Measurements from ENCODE around the gene TAS2R30.
"Not testable (repeated sequence)": the region's sequence is repeated elsewhere in the genome, so short reads cannot be mapped to it uniquely, and the experiment has no call there.

Gene TAS2R30

GRCh38 chr12:11130382-11130781, 4.1 kb downstream of the TAS2R30 start:
- no peak overlapping the region for H4K8ac ChIP-seq (ENCODE audit: low read depth, low read length)
- no peak overlapping the region for H3K27ac ChIP-seq (ENCODE audit: low read depth, low read length)
- H2BK5ac ChIP-seq (ENCODE audit: low read length), result no peak overlapping the region
- H3K79me1 ChIP-seq (ENCODE audit: low read length), result peaks cover 13% of the 10 kb centered on the region
- no CpG with 5 or more reads among the region's 3 CpGs for WGBS (ENCODE audit: extremely low coverage, insufficient coverage, low lambda C conversion rate)
- H3K23ac ChIP-seq (ENCODE audit: low read length), result no peak overlapping the region
- no peaks in the 10 kb centered on the region for H3K4me1 ChIP-seq (ENCODE audit: control insufficient read depth, low read depth, low read length)
- H4K5ac ChIP-seq (ENCODE audit: low read length), result no peak overlapping the region
- H3K4ac ChIP-seq (ENCODE audit: low read depth, low read length), result no peak overlapping the region
- peaks cover 17% of the 10 kb centered on the region for H3K79me2 ChIP-seq (ENCODE audit: control insufficient read depth, insufficient read depth, low read length)
- no peak overlapping the region for H3K4me2 ChIP-seq (ENCODE audit: low read length)
- H2BK120ac ChIP-seq (ENCODE audit: low read depth, low read length), result no peak overlapping the region
- no peak overlapping the region for H2AK5ac ChIP-seq (ENCODE audit: low read length)
- no peak overlapping the region for H3K56ac ChIP-seq (ENCODE audit: low read length)
- H3K4me3 ChIP-seq (ENCODE audit: low read length), result no peak overlapping the region
- H3K18ac ChIP-seq (ENCODE audit: low read length), result no peak overlapping the region
- no peaks in the 10 kb centered on the region for H3K27me3 ChIP-seq (ENCODE audit: insufficient read depth, low read length, poor library complexity)
- no peaks in the 10 kb centered on the region for H3K36me3 ChIP-seq (ENCODE audit: control insufficient read depth, insufficient read depth, low read length)
- no peak for DNase-seq
- H3K9ac ChIP-seq (ENCODE audit: low read length), result no peak overlapping the region
- H2BK15ac ChIP-seq (replicated peaks; ENCODE audit: low read depth), result no peak overlapping the region

DNA sequence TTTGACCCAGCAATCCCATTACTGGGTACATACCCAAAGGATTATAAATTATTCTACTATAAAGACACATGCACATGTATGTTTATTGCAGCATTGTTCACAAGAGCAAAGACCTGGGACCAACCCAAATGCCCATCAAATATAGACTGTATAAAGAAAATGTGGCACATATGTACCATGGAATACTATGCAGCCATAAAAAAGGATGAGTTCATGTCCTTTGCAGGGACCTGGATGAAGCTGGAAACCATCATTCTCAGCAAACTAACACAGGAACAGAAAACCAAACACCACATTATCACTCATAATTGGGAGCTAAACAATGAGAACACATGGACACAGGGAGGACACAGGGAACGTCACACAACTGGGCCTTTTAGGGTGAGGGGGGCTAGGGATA, 20.3 kb downstream of the TAS2R30 start:
- H3K4ac ChIP-seq (ENCODE audit: low read depth, low read length); H3K4me2 ChIP-seq (ENCODE audit: low read length); H3K18ac ChIP-seq (ENCODE audit: low read length); H3K27me3 ChIP-seq (ENCODE audit: insufficient read depth, low read length, poor library complexity); H3K79me1 ChIP-seq (ENCODE audit: low read length); H2BK120ac ChIP-seq (ENCODE audit: low read depth, low read length); H3K9ac ChIP-seq (ENCODE audit: low read length); H2BK15ac ChIP-seq (replicated peaks; ENCODE audit: low read depth); H3K4me3 ChIP-seq (ENCODE audit: low read length); H3K27ac ChIP-seq (ENCODE audit: low read depth, low read length); H2AK5ac ChIP-seq (ENCODE audit: low read length); H3K4me1 ChIP-seq (ENCODE audit: control insufficient read depth, low read depth, low read length); H3K23ac ChIP-seq (ENCODE audit: low read length); H4K8ac ChIP-seq (ENCODE audit: low read depth, low read length); H2BK5ac ChIP-seq (ENCODE audit: low read length); H3K56ac ChIP-seq (ENCODE audit: low read length); H4K5ac ChIP-seq (ENCODE audit: low read length); DNase-seq; H3K36me3 ChIP-seq (ENCODE audit: control insufficient read depth, insufficient read depth, low read length): not testable (repeated sequence)
- no CpG with 5 or more reads among the region's 1 CpG for WGBS (ENCODE audit: extremely low coverage, insufficient coverage, low lambda C conversion rate)
- peaks cover 24% of the 10 kb centered on the region for H3K79me2 ChIP-seq (ENCODE audit: control insufficient read depth, insufficient read depth, low read length)

GRCh38 chr12:11111213-11111612, 23.2 kb downstream of the TAS2R30 start:
- not testable (repeated sequence) for H3K36me3 ChIP-seq (ENCODE audit: control insufficient read depth, insufficient read depth, low read length); H2BK15ac ChIP-seq (replicated peaks; ENCODE audit: low read depth); H3K27ac ChIP-seq (ENCODE audit: low read depth, low read length); H3K4ac ChIP-seq (ENCODE audit: low read depth, low read length); H2BK5ac ChIP-seq (ENCODE audit: low read length); H3K9ac ChIP-seq (ENCODE audit: low read length); H3K4me2 ChIP-seq (ENCODE audit: low read length); H3K27me3 ChIP-seq (ENCODE audit: insufficient read depth, low read length, poor library complexity); H3K18ac ChIP-seq (ENCODE audit: low read length); H2BK120ac ChIP-seq (ENCODE audit: low read depth, low read length); H3K79me1 ChIP-seq (ENCODE audit: low read length); H4K8ac ChIP-seq (ENCODE audit: low read depth, low read length); H4K5ac ChIP-seq (ENCODE audit: low read length); H3K4me1 ChIP-seq (ENCODE audit: control insufficient read depth, low read depth, low read length); DNase-seq; H3K56ac ChIP-seq (ENCODE audit: low read length); H3K4me3 ChIP-seq (ENCODE audit: low read length); H2AK5ac ChIP-seq (ENCODE audit: low read length); H3K23ac ChIP-seq (ENCODE audit: low read length)
- WGBS (ENCODE audit: extremely low coverage, insufficient coverage, low lambda C conversion rate), result no CpG with 5 or more reads among the region's 1 CpG
- H3K79me2 ChIP-seq (ENCODE audit: control insufficient read depth, insufficient read depth, low read length), result peaks cover 29% of the 10 kb centered on the region

DNA sequence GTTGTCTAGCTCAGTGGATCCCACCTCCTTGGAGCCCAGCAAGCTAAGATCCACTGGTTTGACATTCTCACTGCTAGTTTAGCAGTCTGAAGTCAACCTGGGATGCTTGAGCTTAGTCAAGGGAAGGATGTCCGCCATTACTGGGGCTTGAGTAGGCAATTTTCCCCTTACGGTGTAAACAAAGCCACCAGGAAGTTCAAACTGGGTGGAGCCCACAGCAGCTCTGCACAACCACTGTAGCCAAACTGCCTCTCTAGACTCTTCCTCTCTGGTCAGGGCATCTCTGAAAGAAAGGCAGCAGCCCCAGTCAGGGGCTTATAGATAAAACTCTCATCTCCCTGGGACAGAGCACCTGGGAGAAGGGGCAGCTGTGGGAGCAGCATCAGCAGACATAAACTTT, 25.6 kb downstream of the TAS2R30 start:
- peaks cover 8% of the 10 kb centered on the region for H3K79me1 ChIP-seq (ENCODE audit: low read length)
- H3K4me1 ChIP-seq (ENCODE audit: control insufficient read depth, low read depth, low read length), result no peaks in the 10 kb centered on the region
- no peak overlapping the region for H2AK5ac ChIP-seq (ENCODE audit: low read length)
- peaks cover 22% of the 10 kb centered on the region for H3K79me2 ChIP-seq (ENCODE audit: control insufficient read depth, insufficient read depth, low read length)
- WGBS (ENCODE audit: extremely low coverage, insufficient coverage, low lambda C conversion rate), result no CpG with 5 or more reads among the region's 2 CpGs
- H2BK120ac ChIP-seq (ENCODE audit: low read depth, low read length), result no peak overlapping the region
- H4K5ac ChIP-seq (ENCODE audit: low read length), result no peak overlapping the region
- no peak for DNase-seq
- H4K8ac ChIP-seq (ENCODE audit: low read depth, low read length), result no peak overlapping the region
- no peak overlapping the region for H3K4me2 ChIP-seq (ENCODE audit: low read length)
- H3K36me3 ChIP-seq (ENCODE audit: control insufficient read depth, insufficient read depth, low read length), result no peaks in the 10 kb centered on the region
- H2BK15ac ChIP-seq (replicated peaks; ENCODE audit: low read depth), result no peak overlapping the region
- no peaks in the 10 kb centered on the region for H3K27me3 ChIP-seq (ENCODE audit: insufficient read depth, low read length, poor library complexity)
- H3K18ac ChIP-seq (ENCODE audit: low read length), result no peak overlapping the region
- no peak overlapping the region for H2BK5ac ChIP-seq (ENCODE audit: low read length)
- H3K23ac ChIP-seq (ENCODE audit: low read length), result no peak overlapping the region
- no peak overlapping the region for H3K56ac ChIP-seq (ENCODE audit: low read length)
- no peak overlapping the region for H3K4ac ChIP-seq (ENCODE audit: low read depth, low read length)
- no peak overlapping the region for H3K9ac ChIP-seq (ENCODE audit: low read length)
- H3K27ac ChIP-seq (ENCODE audit: low read depth, low read length), result no peak overlapping the region
- no peak overlapping the region for H3K4me3 ChIP-seq (ENCODE audit: low read length)

- Histone ChIP-seq H2BK120ac (ENCODE audit: low read depth, low read length) (no peak overlapping the region), H2BK5ac (ENCODE audit: low read length) (no peak overlapping the region), H2AK5ac (ENCODE audit: low read length) (no peak overlapping the region), H3K18ac (ENCODE audit: low read length) (no peak overlapping the region), H3K4ac (ENCODE audit: low read depth, low read length) (no peak overlapping the region), H3K79me1 (ENCODE audit: low read length) (peaks cover 8% of the 10 kb centered on the region), H3K23ac (ENCODE audit: low read length) (no peak overlapping the region), H3K56ac (ENCODE audit: low read length) (no peak overlapping the region), H3K27ac (ENCODE audit: low read depth, low read length) (no peak overlapping the region), H3K36me3 (ENCODE audit: control insufficient read depth, insufficient read depth, low read length) (no peaks in the 10 kb centered on the region), H3K4me1 (ENCODE audit: control insufficient read depth, low read depth, low read length) (no peaks in the 10 kb centered on the region), H3K27me3 (ENCODE audit: insufficient read depth, low read length, poor library complexity) (no peaks in the 10 kb centered on the region), H3K4me2 (ENCODE audit: low read length) (no peak overlapping the region), H2BK15ac (replicated peaks; ENCODE audit: low read depth) (no peak overlapping the region), H4K8ac (ENCODE audit: low read depth, low read length) (no peak overlapping the region), H3K9ac (ENCODE audit: low read length) (no peak overlapping the region), H3K79me2 (ENCODE audit: control insufficient read depth, insufficient read depth, low read length) (peaks cover 21% of the 10 kb centered on the region), H3K4me3 (ENCODE audit: low read length) (no peak overlapping the region), H4K5ac (ENCODE audit: low read length) (no peak overlapping the region)
- WGBS (ENCODE audit: extremely low coverage, insufficient coverage, low lambda C conversion rate), result no CpG with 5 or more reads among the region's 1 CpG
- DNase-seq, result no peak
Observed at GRCh38 chr12:11107719-11108118, 26.7 kb downstream of the TAS2R30 start.

DNA sequence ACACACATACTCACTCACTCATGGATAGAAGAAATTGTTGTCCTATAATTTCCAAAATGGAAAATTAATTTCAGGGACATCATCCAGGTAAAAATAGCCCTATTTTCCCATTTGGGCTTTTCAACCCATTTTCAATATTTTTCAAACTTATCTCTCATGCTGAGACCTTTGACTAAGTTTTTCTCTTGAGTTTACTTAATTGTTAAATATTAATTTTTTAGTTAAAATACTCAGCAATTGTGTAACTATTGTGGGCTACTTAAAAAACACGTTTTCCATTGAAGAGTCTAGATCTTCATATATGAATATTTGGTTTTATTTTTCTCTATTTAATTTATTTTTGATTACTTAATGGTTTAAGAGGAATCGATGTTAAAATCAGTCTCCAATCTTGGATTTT, 28.2 kb downstream of the TAS2R30 start:
- Histone ChIP-seq H3K4ac (ENCODE audit: low read depth, low read length) (no peak overlapping the region), H3K27ac (ENCODE audit: low read depth, low read length) (no peak overlapping the region), H3K56ac (ENCODE audit: low read length) (no peak overlapping the region), H3K79me1 (ENCODE audit: low read length) (peaks cover 8% of the 10 kb centered on the region), H3K18ac (ENCODE audit: low read length) (no peak overlapping the region), H2BK5ac (ENCODE audit: low read length) (no peak overlapping the region), H2AK5ac (ENCODE audit: low read length) (no peak overlapping the region), H3K4me3 (ENCODE audit: low read length) (no peak overlapping the region), H2BK15ac (replicated peaks; ENCODE audit: low read depth) (no peak overlapping the region), H3K79me2 (ENCODE audit: control insufficient read depth, insufficient read depth, low read length) (peaks cover 16% of the 10 kb centered on the region), H3K23ac (ENCODE audit: low read length) (no peak overlapping the region), H3K36me3 (ENCODE audit: control insufficient read depth, insufficient read depth, low read length) (no peaks in the 10 kb centered on the region), H3K27me3 (ENCODE audit: insufficient read depth, low read length, poor library complexity) (no peaks in the 10 kb centered on the region), H3K9ac (ENCODE audit: low read length) (no peak overlapping the region), H4K5ac (ENCODE audit: low read length) (no peak overlapping the region), H3K4me2 (ENCODE audit: low read length) (no peak overlapping the region), H4K8ac (ENCODE audit: low read depth, low read length) (no peak overlapping the region), H2BK120ac (ENCODE audit: low read depth, low read length) (no peak overlapping the region), H3K4me1 (ENCODE audit: control insufficient read depth, low read depth, low read length) (no peaks in the 10 kb centered on the region)
- no peak for DNase-seq
- WGBS (ENCODE audit: extremely low coverage, insufficient coverage, low lambda C conversion rate), result no CpG with 5 or more reads among the region's 2 CpGs
